ENCODE results near the gene TSHZ2. TPM values are rescaled to one million over a fixed set of nuclear protein-coding genes. Genes with fewer than 3 reads are reported as not detected.

TSHZ2 gene
- total and polyA plus RNA-seq, 2 donors (not counting 3 experiments of a cell fraction or from before 2014, with no cell fraction given), result not detected

DNA sequence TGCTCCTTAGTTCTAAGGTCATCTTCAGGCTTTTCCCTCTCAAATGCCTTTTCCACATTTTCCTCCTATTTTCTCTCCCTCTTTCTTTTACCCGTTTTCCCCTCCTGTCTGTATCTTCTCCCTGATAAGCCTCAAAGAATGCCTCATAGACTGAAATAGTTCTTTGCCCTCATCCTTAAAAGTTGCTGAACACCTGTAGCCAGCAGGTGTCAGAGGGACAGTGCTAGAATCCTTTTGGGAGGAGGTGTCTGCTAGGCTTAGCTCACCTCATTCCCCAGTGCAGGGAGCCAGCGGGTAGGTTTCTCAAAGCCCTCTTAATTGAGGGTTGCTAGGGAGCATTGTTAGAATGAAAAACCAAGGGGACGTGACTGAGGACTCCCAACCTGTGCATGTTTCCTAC lies 204.0 kb downstream of the TSHZ2 start:
- no peak for FAIRE-seq
- CTCF ChIA-PET, result no interaction called here
- H3K4me3 ChIP-seq (replicated peaks in 1 of 3; ENCODE audit: insufficient read depth in 1 of 3, low read depth in 1 of 3, low read length in 3 of 3), result no peak overlapping the region
- no peaks in the 10 kb centered on the region for H3K79me2 ChIP-seq (ENCODE audit: control insufficient read depth, insufficient read depth, low read length)
- H2AFZ ChIP-seq (ENCODE audit: low read depth, low read length), result no peak overlapping the region
- TF ChIP-seq, protein P1, sequence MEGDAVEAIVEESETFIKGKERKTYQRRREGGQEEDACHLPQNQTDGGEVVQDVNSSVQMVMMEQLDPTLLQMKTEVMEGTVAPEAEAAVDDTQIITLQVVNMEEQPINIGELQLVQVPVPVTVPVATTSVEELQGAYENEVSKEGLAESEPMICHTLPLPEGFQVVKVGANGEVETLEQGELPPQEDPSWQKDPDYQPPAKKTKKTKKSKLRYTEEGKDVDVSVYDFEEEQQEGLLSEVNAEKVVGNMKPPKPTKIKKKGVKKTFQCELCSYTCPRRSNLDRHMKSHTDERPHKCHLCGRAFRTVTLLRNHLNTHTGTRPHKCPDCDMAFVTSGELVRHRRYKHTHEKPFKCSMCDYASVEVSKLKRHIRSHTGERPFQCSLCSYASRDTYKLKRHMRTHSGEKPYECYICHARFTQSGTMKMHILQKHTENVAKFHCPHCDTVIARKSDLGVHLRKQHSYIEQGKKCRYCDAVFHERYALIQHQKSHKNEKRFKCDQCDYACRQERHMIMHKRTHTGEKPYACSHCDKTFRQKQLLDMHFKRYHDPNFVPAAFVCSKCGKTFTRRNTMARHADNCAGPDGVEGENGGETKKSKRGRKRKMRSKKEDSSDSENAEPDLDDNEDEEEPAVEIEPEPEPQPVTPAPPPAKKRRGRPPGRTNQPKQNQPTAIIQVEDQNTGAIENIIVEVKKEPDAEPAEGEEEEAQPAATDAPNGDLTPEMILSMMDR (IDR thresholded peaks at IDR 0.05; ENCODE audit: extremely low read depth in 1 of 2, insufficient read depth in 1 of 2, low read depth in 1 of 2, low read length in 2 of 2), result no peak
- no peak for TF ChIP-seq POLR2AphosphoS5 (IDR thresholded peaks at IDR 0.05; ENCODE audit: insufficient read depth, low read depth, low read length)
- TF ChIP-seq, protein P2, sequence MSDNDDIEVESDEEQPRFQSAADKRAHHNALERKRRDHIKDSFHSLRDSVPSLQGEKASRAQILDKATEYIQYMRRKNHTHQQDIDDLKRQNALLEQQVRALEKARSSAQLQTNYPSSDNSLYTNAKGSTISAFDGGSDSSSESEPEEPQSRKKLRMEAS (IDR thresholded peaks at IDR 0.05; ENCODE audit: insufficient read depth, insufficient read length), result no peak
- TF ChIP-seq GATA2 (IDR thresholded peaks at IDR 0.05; ENCODE audit: insufficient read depth, insufficient read length, low read depth, low read length), result no peak
- no peak for TF ChIP-seq JUN (IDR thresholded peaks at IDR 0.05; ENCODE audit: borderline replicate concordance, insufficient read depth, insufficient read length, low read depth)
- no peak for TF ChIP-seq POLR2A (IDR thresholded peaks at IDR 0.05; ENCODE audit: low read depth, low read length)
- no peak for TF ChIP-seq MYC (IDR thresholded peaks at IDR 0.05; ENCODE audit: low read depth, low read length)
- TF ChIP-seq EZH2 (IDR thresholded peaks at IDR 0.05; ENCODE audit: borderline replicate concordance, low read depth, low read length, severe bottlenecking), result no peak
- no peak for TF ChIP-seq FOS (IDR thresholded peaks at IDR 0.05; ENCODE audit: borderline replicate concordance, insufficient read depth, low read length)
- dilution Hi-C loops (cut with MboI; ENCODE audit: extremely low pct_ligation_motif_present, low sequenced_read_pairs) (no loop called here), intact Hi-C loops (cut with micrococcal nuclease) (no loop called here)
- no peaks in the 10 kb centered on the region for H3K9me3 ChIP-seq (replicated peaks; ENCODE audit: control insufficient read depth, insufficient read depth, low read length)
- H4K20me1 ChIP-seq (replicated peaks; ENCODE audit: control insufficient read depth, extremely low read depth, insufficient read depth, low read length), result no peaks in the 10 kb centered on the region
- no peak for DNase-seq (ENCODE audit: low read depth, low spot score)
- H3K36me3 ChIP-seq (ENCODE audit: control insufficient read depth in 2 of 2, extremely low read depth in 1 of 2, insufficient read depth in 2 of 2, low read length in 2 of 2), result no peaks in the 10 kb centered on the region
- H3K27me3 ChIP-seq (ENCODE audit: control insufficient read depth in 2 of 2, insufficient read depth in 2 of 2, low read length in 2 of 2), result no peaks in the 10 kb centered on the region
- no peak overlapping the region for H3K4me2 ChIP-seq (ENCODE audit: insufficient read depth, low read length)
- no TSS peak for BruUV-seq (replicated peaks)
- H3K9ac ChIP-seq (replicated peaks; ENCODE audit: extremely low read depth, insufficient read depth, low read length), result no peak overlapping the region
- POLR2A ChIA-PET, result no interaction called here
- no peak overlapping the region for H3K27ac ChIP-seq (ENCODE audit: insufficient read depth, low read depth, low read length)
- H3K4me1 ChIP-seq (ENCODE audit: control insufficient read depth, extremely low read depth, insufficient read depth, low read length), result no peaks in the 10 kb centered on the region
- H3K9me1 ChIP-seq (replicated peaks; ENCODE audit: control insufficient read depth, extremely low read depth, insufficient read depth, low read length), result no peaks in the 10 kb centered on the region
